Measurements from ENCODE around the gene ZC3H10.

Gene ZC3H10

GRCh38 chr12:56169229-56169759, 51.2 kb downstream of the ZC3H10 start:
- no peak for DNase-seq
- peaks cover 7% of the 10 kb centered on the region for H3K4me1 ChIP-seq (ENCODE audit: control insufficient read depth, insufficient read depth, low read depth, low read length)
- no peaks in the 10 kb centered on the region for H3K27me3 ChIP-seq (ENCODE audit: control insufficient read depth in 1 of 2, insufficient read depth in 1 of 2, low read length in 2 of 2)
- H2BK15ac ChIP-seq (ENCODE audit: low read depth, poor library complexity, severe bottlenecking): no peak overlapping the region
- no peak overlapping the region for H2BK120ac ChIP-seq (ENCODE audit: low read depth, low read length)
- no peak overlapping the region for H3K23ac ChIP-seq (ENCODE audit: low read length in 2 of 2)
- no peak overlapping the region for H3K14ac ChIP-seq (ENCODE audit: low read length in 2 of 2)
- H3K27ac ChIP-seq (ENCODE audit: low read length, poor library complexity, severe bottlenecking): no peak overlapping the region
- H3K4ac ChIP-seq (ENCODE audit: low read depth in 1 of 2, low read length in 2 of 2): no peak overlapping the region
- H3K4me3 ChIP-seq (ENCODE audit: insufficient read depth in 1 of 2, low read depth in 1 of 2, low read length in 2 of 2): peak overlapping the region in 1 of 2 experiments; percentile 8
- no peaks in the 10 kb centered on the region for H3K9me3 ChIP-seq (ENCODE audit: control insufficient read depth, low read length)
- H2AK5ac ChIP-seq (ENCODE audit: low read length, severe bottlenecking): no peak overlapping the region
- H2AFZ ChIP-seq (ENCODE audit: low read depth, low read length): no peak overlapping the region
- H4K91ac ChIP-seq (ENCODE audit: low read length): no peak overlapping the region
- no peak overlapping the region for H3K9ac ChIP-seq (ENCODE audit: low read length)
- no peak overlapping the region for H2BK12ac ChIP-seq (ENCODE audit: low read length in 2 of 2)
- peaks cover 14% of the 10 kb centered on the region for H3K79me1 ChIP-seq (replicated peaks; ENCODE audit: low read length, poor library complexity, severe bottlenecking)
- no peak overlapping the region for H4K8ac ChIP-seq (ENCODE audit: low read length)
- peaks cover 89 to 93% of the 10 kb centered on the region in 2 experiments for H3K36me3 ChIP-seq (ENCODE audit: control insufficient read depth in 1 of 2, insufficient read depth in 2 of 2, low read depth in 1 of 2, low read length in 2 of 2)
- no peak overlapping the region for H3K4me2 ChIP-seq (ENCODE audit: low read length, poor library complexity, severe bottlenecking)
- no peak overlapping the region for H3K18ac ChIP-seq (ENCODE audit: low read depth in 1 of 2, low read length in 2 of 2)
- WGBS: 96% methylated on average over 11 of the region's 11 CpGs
- no peak overlapping the region for H2BK5ac ChIP-seq (ENCODE audit: low read depth, low read length, poor library complexity, severe bottlenecking)

GRCh38 chr12:56172839-56173238, 54.8 kb downstream of the ZC3H10 start:
- Histone ChIP-seq H2BK120ac (ENCODE audit: low read depth, low read length) (no peak overlapping the region), H3K4me3 (ENCODE audit: insufficient read depth in 1 of 2, low read depth in 1 of 2, low read length in 2 of 2) (no peak overlapping the region), H3K79me1 (replicated peaks; ENCODE audit: low read length, poor library complexity, severe bottlenecking) (peaks cover 21% of the 10 kb centered on the region), H4K91ac (ENCODE audit: low read length) (no peak overlapping the region), H2AFZ (ENCODE audit: low read depth, low read length) (no peak overlapping the region), H3K36me3 (ENCODE audit: control insufficient read depth in 1 of 2, insufficient read depth in 2 of 2, low read depth in 1 of 2, low read length in 2 of 2) (peaks cover 75 to 91% of the 10 kb centered on the region in 2 experiments), H3K9me3 (ENCODE audit: control insufficient read depth, low read length) (no peaks in the 10 kb centered on the region), H3K18ac (ENCODE audit: low read depth in 1 of 2, low read length in 2 of 2) (no peak overlapping the region), H4K8ac (ENCODE audit: low read length) (no peak overlapping the region), H3K9ac (ENCODE audit: low read length) (no peak overlapping the region), H2AK5ac (ENCODE audit: low read length, severe bottlenecking) (no peak overlapping the region), H3K4ac (ENCODE audit: low read depth in 1 of 2, low read length in 2 of 2) (no peak overlapping the region), H3K27ac (ENCODE audit: low read length, poor library complexity, severe bottlenecking) (no peak overlapping the region), H2BK5ac (ENCODE audit: low read depth, low read length, poor library complexity, severe bottlenecking) (no peak overlapping the region), H3K4me2 (ENCODE audit: low read length, poor library complexity, severe bottlenecking) (no peak overlapping the region), H3K14ac (ENCODE audit: low read length in 2 of 2) (no peak overlapping the region), H2BK12ac (ENCODE audit: low read length in 2 of 2) (no peak overlapping the region), H3K4me1 (ENCODE audit: control insufficient read depth, insufficient read depth, low read depth, low read length) (peaks cover 2% of the 10 kb centered on the region), H3K23ac (ENCODE audit: low read length in 2 of 2) (no peak overlapping the region), H3K27me3 (ENCODE audit: control insufficient read depth in 1 of 2, insufficient read depth in 1 of 2, low read length in 2 of 2) (no peaks in the 10 kb centered on the region), H2BK15ac (ENCODE audit: low read depth, poor library complexity, severe bottlenecking) (no peak overlapping the region)
- DNase-seq: no peak
- 97% methylated on average over 5 of the region's 7 CpGs for WGBS
